Colonic mucosa (tissue), 4 donors: ENCODE data around the gene PITPNB. TPM values are rescaled to one million over a fixed set of nuclear protein-coding genes. Genes with fewer than 3 reads are reported as not detected.

ENCODE experiments used
- DNase-seq: peaks from one replicate; pipeline ENCODE4 v3.0.0-alpha.2; 2020
- H3K27ac ChIP-seq: fragments of 200-600 bp; one replicate; pipeline ENCODE4 v1.8.0; 2021
- H3K27me3 ChIP-seq: fragments of 200-600 bp; one replicate; pipeline ENCODE4 v1.8.0; 2021
- H3K36me3 ChIP-seq: fragments of 200-600 bp; one replicate; pipeline ENCODE4 v1.8.0; 2021
- H3K4me1 ChIP-seq: fragments of 200-600 bp; one replicate; pipeline ENCODE4 v1.8.0; 2021; ENCODE audit warnings: mild to moderate bottlenecking
- H3K4me3 ChIP-seq: fragments of 200-600 bp; one replicate; pipeline ENCODE4 v1.8.0; 2021
- H3K9ac ChIP-seq, 2 donors: one replicate each; pipeline ENCODE4 v1.7.0; 2013; ENCODE audit warnings: control low read depth in 2 of 2, low read depth in 2 of 2, low read length in 2 of 2
- H3K9me3 ChIP-seq: fragments of 200-600 bp; one replicate; pipeline ENCODE4 v1.8.0; 2021
- intact Hi-C: fragments of 100-400 bp; cut with DNase I; formaldehyde crosslinking; loops from one replicate; pipeline ENCODE4 v1.14.1; 2022
- microRNA-seq: library from miRNA; unstranded; fragments of <30 nt; microRNA quantifications from one replicate; pipeline ENCODE4, GENCODE V29; 2019
- total RNA-seq, 2 donors: library from RNA; stranded (reverse); fragmentation: NEBNext Ultra II Directional in 1 of 2; extraction: Animal tissue kit (Norgen Biotek cat#: 25700) in 1 of 2; gene quantifications; one replicate each; pipeline ENCODE4 v1.2.1, GENCODE V29; 2021
- TF ChIP-seq, protein P1 (sequence below): fragments of 200-600 bp; IDR thresholded peaks from one replicate; pipeline ENCODE4 v1.8.0; 2022; ENCODE audit warnings: antibody characterized with exemption, mild to moderate bottlenecking
- donor health status: healthy.
- donor health status: DM: no; HTN: no; CAD: no.
- donor health status: DM: no; HTN: no; CAD: no.

PITPNB gene
- total RNA-seq, 2 donors from 2014 or later, result 40.0 to 51.6 TPM

DNA sequence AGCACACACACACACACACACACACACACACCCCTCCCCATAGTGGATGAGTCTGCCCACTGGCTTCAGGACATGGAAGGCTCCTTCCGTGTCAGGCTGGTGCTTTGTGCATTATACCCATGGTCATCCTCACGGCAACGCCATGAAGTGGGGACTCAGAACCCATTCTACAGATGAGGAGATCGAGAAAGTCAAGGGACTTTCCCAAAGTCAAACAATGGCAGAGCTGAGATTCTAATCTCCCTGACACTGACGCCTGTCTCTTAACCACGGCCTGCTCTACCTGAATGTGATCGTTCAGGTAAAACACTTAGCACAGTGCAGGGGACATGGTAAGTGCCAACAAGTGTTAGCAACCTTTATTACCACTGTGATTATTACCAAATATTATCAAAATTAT lies 113.2 kb downstream of the PITPNB start:
- Histone ChIP-seq H3K27me3 (peaks cover 13% of the 10 kb centered on the region), H3K27ac (no peak overlapping the region), H3K36me3 (no peaks in the 10 kb centered on the region), H3K4me3 (no peak overlapping the region), H3K9me3 (no peaks in the 10 kb centered on the region), H3K4me1 (no peaks in the 10 kb centered on the region), H3K9ac (no peak overlapping the region)
- TF ChIP-seq, protein P1, sequence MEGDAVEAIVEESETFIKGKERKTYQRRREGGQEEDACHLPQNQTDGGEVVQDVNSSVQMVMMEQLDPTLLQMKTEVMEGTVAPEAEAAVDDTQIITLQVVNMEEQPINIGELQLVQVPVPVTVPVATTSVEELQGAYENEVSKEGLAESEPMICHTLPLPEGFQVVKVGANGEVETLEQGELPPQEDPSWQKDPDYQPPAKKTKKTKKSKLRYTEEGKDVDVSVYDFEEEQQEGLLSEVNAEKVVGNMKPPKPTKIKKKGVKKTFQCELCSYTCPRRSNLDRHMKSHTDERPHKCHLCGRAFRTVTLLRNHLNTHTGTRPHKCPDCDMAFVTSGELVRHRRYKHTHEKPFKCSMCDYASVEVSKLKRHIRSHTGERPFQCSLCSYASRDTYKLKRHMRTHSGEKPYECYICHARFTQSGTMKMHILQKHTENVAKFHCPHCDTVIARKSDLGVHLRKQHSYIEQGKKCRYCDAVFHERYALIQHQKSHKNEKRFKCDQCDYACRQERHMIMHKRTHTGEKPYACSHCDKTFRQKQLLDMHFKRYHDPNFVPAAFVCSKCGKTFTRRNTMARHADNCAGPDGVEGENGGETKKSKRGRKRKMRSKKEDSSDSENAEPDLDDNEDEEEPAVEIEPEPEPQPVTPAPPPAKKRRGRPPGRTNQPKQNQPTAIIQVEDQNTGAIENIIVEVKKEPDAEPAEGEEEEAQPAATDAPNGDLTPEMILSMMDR, result no peak
- intact Hi-C loops, result no loop called here
- no peak for DNase-seq

DNA sequence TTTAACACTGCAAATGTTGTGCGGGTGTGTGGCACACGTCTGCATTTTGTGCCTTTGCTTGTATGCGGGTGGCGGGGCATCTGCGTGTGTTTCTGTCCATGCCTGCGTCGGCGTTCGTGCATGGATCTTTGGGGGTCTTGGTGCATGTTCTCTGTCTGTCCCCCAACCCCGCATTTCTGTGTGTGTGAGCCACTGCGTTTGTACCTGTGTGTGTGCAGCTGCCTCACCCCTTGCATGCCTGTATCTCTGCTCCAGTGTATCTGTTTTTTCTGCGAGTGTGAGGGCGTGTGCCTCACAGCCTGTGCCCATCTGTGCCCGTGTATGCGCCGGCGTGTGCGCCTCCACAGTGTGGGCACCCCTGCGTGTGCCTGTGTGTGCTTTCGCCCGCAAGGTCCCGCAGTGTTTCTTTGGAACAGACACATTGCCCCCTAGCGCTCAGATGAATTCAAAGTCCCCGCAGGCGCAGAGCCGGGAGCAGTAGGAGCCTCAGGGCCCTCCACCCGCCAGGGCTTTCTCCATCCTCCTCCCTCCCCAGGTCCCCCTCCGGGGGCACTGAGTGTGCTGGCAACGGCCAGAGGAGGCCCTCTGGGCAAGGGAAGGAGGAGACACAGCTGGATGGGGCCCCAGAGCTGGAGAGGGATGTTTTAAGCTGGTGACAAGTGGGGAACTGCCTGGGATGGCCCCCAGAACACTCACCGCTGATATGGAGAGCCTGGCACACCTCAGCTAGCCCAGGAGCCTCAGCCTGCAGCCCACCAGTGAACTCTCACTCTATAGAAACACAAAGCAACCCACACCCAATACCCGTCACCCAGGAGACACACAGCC lies 114.4 kb downstream of the PITPNB start:
- Histone ChIP-seq H3K4me1 (peaks cover 6% of the 10 kb centered on the region), H3K4me3 (no peak overlapping the region), H3K36me3 (no peaks in the 10 kb centered on the region), H3K27me3 (peaks cover 25% of the 10 kb centered on the region), H3K9me3 (no peaks in the 10 kb centered on the region), H3K27ac (no peak overlapping the region), H3K9ac (no peak overlapping the region)
- intact Hi-C loops, result loop anchor here (5.0 kb wide), 1 partner anchor 1047 kb away; no protein-coding TSS in a partner anchor
- peak; percentile 64 for DNase-seq
- TF ChIP-seq, protein P1, result peak; percentile 55

DNA sequence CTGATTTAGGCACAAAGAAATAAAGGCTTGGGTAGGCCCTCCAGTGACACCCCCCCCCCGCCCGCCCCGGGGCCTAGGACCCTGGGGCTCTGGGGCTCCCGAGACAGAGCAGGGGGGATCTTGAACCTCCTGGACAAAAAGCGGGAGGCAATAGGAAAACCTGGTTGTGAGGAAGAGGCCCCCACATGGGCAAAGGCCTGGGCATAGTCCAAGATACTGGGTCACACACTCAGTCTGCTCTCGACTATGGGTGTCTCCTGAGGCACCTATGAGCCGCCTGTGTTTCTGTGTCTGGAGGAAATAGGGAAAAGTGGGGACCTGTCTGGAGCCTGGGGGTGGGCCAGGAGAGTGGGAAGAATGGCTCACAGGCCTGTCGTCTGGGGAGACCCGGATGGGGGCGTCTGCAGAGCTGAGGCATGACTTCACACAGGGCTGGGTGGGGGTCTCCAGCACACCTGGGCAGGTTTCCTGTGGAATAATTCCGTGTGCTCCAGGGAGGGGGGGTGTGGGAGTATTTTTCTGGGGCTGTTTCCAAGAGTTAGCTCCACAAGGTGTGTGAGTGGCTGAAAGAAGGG lies 115.1 kb downstream of the PITPNB start:
- DNase-seq, result no peak
- TF ChIP-seq, protein P1, result no peak
- peaks cover 6% of the 10 kb centered on the region for H3K4me1 ChIP-seq
- no peak overlapping the region for H3K27ac ChIP-seq
- H3K27me3 ChIP-seq, result peaks cover 31% of the 10 kb centered on the region
- H3K9ac ChIP-seq, result no peak overlapping the region
- H3K4me3 ChIP-seq, result no peak overlapping the region
- H3K36me3 ChIP-seq, result no peaks in the 10 kb centered on the region
- intact Hi-C loops, result loop anchor here (2.0 to 5.0 kb wide), 2 partner anchors 397 to 1047 kb away; no protein-coding TSS in a partner anchor
- no peaks in the 10 kb centered on the region for H3K9me3 ChIP-seq

DNA sequence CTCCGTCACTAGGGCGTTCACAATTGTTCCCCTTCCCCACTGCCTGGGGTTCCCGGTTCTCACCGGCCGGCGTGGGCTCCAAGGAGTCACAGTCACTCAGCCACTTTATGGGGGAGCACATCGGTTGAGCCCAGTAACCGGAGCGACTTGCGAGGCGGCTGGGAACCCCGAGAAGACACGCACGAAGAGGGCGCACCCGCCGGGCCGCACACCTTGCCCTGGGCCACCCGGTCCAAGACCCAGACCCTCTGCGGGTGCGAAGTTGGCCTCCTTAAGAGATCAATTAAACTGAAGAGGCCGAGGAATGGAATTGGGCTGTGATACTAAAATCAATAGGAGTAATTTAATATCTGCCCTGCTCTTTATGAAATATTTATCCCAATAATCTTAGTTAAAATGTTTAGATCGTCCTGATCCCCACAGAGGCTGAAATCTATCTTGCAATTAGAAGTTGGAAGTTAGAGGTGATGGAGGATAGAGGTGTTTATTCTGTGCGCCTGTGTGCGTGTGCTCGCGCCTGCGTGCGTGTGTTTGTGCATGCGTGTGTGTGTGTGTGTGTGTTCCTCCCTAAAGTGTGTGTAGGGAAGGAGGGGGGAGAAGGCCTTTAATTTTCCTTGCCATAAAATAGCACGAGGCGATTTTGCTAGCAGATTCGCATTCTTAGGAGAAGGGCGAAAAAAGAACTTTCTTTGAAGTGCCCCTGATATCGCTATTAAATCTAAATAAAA lies 116.5 kb downstream of the PITPNB start:
- H3K4me3 ChIP-seq, result peak overlapping the region; percentile 77
- intact Hi-C loops, result loop anchor here (2.0 to 5.0 kb wide), 2 partner anchors 396 to 1045 kb away; no protein-coding TSS in a partner anchor
- H3K4me1 ChIP-seq, result peaks cover 6% of the 10 kb centered on the region
- no peak overlapping the region for H3K27ac ChIP-seq
- peaks cover 40% of the 10 kb centered on the region for H3K27me3 ChIP-seq
- peak overlapping the region in 1 of 2 donors; percentile 24 for H3K9ac ChIP-seq
- TF ChIP-seq, protein P1, result no peak
- no peaks in the 10 kb centered on the region for H3K9me3 ChIP-seq
- no peak for DNase-seq
- H3K36me3 ChIP-seq, result no peaks in the 10 kb centered on the region

Small RNA genes within 50 kb of the gene (microRNA-seq; reads per million reads assigned to microRNA genes)
- gene MIR3199-1, result not detected
- not detected for gene MIR3199-2

Other genes with a start within 250 kb of the PITPNB start
- gene MN1, start 117.5 kb downstream of the PITPNB start, total RNA-seq, result 1 to 10 TPM in 1 of 2 donors, under 1 TPM in 1; 0.67 to 1.5 TPM